Stimulated activated CD8-positive, alpha-beta memory T cell treated with anti-CD3 and anti-CD28 coated beads, Interleukin-4, amount 100 ng/mL, for 24 hours (primary cell): ENCODE data around the gene APAF1.

Source experiments
- DNase-seq: peaks from one replicate; pipeline ENCODE4 v3.0.0-alpha.2; 2020; ENCODE audit warnings: low read depth

Gene APAF1

DNA sequence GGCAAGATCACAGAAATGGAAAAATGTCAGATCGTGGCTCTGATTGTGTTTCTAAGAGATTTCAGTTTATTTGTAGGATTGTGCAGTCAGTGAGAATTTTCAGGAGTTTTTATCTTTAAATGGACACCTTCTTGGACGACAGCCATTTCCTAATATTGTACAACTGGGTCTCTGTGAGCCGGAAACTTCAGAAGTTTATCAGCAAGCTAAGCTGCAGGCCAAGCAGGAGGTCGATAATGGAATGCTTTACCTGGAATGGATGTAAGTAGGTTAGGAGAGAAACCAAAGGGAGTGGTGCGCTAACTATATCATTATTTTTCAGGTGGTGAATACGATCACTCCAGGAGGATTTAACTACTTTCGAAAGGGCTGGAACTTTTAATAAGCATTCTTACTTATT lies 26.4 kb downstream of the APAF1 start:
- DNase-seq: no peak

DNA sequence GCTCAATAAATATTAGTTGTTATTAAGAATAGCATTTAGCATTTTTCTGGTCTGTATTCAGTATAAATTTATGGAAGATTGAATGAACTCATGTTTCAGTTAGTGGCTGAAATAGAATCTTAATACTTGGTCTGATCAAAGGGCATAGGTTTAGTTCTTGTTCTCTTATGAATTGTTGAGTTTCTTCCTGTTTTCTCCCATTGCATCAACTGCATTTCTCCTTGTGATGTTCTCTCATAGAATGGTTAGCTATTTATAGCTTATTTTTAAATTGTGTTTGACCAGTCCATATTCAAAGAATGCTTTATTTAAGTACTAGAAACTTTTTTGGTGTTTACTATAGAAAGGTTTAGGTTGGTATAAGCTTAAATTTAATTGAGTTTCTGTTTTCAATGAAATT lies 29.8 kb downstream of the APAF1 start:
- DNase-seq: no peak

DNA sequence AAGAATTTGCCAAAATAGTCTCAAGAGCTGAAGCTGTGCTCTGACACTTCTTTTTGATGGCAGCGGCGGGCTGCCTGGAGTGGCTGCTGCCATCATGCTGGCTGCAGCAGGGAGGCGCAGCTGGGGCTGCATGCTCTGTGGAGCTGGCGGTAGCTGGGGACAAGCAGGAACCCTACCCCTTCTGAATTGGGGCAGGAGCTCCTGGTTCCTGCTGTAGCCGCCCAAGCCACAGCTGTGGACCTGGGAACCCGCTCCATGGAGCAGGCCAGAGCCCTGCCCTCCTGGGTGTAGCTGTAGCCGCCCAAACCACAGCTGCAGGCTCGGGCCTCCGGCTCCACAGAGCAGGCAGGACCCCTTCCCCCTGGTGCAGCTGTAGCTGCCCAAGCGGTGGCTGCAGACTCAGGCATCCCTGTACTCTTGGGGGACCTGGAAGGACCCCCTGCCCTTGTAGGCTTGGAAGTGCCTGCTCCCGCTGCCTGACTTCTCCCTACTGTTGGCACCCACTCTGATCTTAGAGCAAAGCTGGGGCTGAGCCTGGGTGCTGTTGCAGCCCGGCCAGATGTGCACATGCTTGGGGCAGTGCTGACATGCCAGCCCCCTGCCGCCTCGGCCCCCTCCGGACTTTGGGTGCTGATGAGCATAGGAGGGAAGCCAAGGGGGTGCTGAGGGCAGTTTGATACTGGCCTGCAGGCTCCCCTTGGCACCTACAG lies 33.3 kb downstream of the APAF1 start:
- DNase-seq: no peak

DNA sequence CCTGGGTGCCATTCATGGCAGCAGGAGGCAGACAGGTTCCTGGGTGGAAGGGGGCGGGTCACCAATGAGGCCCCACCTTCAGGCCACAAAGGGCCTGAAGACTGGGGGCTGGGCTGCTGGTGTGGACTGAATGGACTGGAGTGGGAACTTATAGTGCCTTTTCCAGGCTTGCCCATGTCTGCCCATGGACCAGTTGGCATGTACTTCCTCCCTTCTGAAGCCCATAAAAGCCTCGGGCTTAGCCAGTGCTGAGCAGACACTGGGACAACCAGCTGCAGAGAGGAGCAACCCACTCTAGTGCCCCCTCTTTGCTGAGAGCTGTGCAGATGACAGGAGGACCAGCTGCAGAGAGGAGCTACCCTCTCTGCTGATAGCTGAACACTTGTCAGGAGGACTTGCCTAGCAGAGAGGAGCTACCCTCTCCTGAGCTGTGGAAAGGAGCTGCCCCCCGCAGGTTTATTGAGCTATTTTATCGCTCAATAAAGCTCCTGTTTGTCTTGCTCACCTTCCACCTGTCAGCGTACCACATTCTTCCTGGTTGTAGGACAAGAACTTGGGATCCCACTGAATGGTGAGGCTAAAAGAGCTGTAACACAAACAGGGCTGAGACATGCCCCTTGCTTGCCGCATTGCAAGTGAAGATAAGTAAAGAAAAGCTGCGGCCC lies 34.0 kb downstream of the APAF1 start:
- DNase-seq: no peak

DNA sequence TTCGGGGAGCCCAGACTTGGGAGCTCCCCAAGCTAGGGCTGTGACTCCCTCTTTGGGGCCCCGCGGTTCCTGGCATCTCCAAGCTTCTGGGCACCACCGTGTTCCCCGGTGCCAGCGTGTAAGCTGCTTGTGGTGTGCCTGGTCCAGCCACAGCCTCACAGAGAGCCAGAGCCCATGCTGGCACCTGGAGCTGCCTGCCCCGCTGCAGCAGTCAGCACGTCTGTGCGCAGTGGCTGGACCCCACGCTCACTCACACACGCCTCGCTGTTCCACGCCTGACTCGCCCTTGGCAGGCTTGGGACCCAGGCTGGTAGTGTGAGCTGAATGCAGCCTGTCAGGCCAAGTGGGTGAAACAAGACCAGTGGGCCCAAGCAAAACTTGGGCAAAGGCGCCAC lies 34.5 kb downstream of the APAF1 start:
- no peak for DNase-seq

DNA sequence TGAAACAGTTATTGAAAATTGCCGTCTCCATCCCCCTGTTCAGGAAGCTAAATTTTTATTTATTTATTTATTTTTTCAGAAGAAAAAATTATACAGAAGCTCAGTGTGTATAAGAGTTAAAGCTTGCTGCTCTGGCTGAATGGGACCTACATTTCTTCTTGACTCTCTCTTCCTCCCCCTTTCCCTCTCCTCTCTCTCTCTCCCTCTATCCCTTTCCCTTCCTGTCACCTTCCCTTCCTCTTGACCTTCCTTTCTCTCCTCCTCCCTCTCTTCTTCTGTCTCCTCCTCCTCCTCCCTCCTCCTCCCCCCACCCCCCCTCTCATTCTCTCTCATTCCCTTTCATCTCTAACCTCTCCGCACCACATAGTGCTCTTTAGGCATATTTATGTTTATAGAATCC lies 39.1 kb downstream of the APAF1 start:
- DNase-seq: no peak

DNA sequence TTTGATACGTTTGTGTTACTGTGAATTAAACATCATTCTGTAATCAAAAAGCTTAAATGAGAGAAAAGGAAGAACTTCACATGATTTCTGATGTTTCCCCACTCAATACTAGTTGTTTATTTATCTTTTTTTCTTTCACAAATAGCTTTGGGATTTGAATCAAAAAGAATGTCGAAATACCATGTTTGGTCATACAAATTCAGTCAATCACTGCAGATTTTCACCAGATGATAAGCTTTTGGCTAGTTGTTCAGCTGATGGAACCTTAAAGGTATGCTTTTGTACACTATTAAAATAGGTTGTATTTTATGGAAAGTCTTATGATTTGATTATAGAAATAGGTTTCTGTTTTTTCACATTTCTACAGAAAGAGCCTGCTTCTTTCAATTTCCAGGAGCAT lies 41.5 kb downstream of the APAF1 start:
- DNase-seq: no peak

DNA sequence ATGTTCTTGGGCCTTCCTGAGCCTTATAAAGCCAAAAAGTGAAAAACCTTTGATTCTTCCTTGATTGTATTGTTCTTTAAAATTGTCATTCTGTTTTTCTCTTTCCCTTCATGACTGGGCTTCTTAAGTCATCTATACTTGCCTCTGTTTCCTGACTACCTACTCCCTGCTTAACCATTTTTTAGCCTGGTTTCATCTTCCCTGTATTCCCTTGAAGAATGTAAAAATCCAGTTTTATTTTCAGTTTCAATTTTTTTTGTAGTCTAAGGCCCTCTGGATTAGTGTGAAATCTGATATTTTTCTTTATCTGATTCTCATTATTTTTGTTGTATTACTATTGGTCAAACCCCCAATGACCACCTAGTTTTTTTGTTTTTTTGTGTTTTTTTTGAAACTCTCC lies 46.3 kb downstream of the APAF1 start:
- no peak for DNase-seq

DNA sequence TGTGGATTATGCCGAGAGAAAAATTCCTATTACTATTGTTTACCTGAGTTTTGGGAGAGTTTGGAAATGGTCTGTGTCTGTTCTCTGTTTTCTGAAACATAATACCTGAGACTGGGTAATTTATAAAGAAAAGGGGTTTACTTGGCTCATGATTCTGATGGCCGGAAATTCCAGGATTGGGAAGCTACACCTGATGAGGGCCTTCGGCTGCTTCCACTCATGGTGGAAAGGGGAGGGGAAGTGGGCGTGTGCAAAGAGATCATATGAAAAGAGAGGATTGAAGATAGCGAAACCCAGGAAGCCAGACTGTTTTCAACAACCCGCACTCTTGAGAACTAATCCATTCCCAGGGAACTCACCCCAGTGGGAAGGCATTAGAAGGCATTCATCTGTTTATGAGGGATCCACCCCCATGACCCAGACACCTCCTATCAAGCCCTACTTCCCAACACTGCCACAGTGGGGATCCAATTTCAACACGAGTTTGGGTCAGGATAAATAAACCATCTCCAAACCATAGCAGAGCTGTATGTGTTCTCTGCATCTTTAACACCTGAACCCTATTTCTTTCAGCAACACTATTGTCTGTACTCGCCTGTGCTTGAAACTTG lies 51.1 kb downstream of the APAF1 start:
- DNase-seq: no peak

DNA sequence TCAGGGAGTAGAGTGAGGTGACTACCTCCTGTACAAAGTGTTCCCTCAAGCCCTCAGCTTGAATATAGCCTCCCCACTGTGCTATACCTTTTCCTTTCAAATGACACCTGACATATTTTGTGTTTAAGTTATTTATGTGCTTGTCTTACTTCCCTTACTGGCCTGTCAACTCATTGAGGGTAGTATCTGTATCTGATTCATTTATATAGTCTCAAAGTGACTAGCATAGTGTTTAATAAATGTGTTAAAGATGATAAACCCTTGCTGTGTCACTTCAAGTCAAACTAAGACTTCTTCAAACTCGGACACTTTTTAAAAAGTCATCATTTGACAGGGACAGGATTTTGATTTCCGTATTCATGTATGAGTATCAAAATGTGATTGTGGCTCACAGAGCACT lies 52.1 kb downstream of the APAF1 start:
- DNase-seq: no peak

DNA sequence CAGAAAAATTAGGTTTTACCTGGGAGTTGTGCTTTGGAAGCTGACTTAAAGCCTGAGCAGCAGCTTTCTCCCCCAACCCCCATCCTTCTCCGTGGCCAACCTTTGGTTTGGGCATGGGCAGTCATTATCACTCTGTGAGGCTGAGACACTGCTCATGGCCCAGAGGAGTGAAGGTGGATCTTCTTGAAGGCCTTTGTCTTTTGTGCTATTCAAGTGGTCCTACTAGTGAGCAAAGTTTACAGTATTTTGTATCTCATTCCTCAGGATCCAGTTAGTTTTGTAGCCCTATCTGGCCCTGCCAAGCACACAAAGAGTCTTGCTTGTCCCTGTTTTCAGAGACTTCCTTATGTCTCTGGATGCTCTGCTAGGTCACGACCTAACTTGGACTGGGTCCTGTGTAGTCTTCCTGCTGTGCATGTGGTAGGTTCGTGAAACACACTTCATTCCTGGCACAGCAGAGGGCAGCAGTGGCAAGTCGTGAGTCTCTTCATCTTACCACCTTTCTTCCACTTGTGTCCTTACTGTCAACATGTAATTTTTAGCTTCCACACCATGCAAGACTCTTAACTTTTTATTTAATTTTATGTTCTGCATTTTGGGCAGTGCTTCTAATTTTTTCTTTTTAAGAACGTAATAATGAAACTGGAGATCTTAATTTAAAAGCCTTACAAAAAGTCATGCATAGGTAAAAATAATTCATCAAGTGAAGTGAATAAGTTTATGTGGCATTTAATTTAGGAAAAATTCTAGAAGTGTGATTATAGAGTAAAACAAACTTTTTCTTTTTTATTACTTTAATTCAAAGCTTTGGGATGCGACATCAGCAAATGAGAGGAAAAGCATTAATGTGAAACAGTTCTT lies 53.7 kb downstream of the APAF1 start:
- DNase-seq: peak; percentile 17

DNA sequence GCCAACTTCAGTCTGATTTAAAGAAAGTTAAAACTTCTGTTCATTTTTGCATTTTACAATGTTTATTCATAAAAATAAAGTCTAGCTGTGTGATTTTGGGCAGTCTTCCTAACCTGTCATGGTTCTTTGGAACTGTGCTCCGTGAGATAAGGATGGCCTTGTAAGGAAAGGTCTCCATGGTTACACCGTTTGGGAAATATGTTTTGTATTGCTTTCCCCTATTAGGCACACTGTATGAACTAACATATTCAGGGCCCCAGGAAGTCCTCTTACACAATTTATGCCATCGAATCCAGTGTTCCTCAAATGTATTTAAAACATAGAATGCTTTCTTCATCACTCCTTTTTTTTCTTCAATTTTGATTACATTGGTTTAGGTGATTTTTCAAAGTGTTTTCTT lies 54.5 kb downstream of the APAF1 start:
- no peak for DNase-seq

DNA sequence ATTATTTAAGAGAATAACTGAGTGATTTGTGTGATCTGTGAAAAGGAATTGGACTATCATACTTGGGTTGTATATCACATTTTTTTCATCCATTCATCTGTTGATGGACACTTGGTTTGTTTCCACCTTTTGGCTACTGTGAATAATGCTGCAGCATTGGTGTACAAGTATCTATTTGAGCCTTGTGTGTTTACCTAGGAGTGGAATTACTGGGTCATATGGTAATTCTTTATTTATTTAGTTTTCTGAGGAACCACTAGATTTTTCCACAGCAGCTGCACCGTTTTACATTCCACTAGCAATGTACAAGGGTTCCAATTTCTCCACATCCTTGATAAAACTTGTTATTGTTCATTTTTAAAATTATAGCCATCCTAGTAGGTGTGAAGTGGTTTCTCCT lies 56.1 kb downstream of the APAF1 start:
- no peak for DNase-seq

DNA sequence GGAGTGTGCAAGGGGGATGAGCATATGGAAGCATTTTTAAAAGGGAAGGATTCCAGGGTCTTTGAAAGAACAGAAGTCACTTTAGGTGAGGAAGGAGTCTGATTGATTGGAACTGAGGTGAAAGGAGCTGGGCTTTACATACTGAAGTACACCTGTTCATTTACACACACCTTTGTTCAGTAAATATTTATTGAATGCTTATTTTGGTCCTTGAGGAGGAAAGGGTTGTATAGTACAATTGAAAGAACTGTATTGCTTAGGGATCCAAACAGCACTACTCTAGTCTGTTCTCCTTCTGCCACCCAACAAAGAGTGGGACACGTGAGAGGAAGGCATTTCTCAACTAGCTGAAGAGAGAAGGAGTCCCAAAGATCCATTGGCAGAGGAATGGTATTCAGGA lies 63.9 kb downstream of the APAF1 start:
- DNase-seq: no peak

DNA sequence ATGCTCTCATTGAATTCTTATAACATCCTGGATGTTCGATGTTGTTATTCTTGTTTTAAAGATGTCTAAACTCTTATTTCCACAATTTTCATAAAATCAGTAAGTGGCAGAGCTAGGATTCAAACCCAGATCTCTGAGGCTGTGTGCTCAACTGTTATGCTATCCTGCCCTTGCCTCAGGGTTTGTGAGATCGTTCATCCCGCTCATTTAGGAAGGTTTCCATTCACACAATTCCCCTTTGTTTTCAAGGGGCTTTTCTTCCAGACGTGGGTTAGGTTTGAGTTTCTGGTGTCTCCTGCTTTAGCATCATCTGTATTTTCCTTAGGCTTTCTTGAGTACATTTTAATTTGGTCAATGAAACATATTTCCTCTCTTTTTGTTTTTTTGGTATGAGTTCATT lies 69.3 kb downstream of the APAF1 start:
- DNase-seq: no peak

DNA sequence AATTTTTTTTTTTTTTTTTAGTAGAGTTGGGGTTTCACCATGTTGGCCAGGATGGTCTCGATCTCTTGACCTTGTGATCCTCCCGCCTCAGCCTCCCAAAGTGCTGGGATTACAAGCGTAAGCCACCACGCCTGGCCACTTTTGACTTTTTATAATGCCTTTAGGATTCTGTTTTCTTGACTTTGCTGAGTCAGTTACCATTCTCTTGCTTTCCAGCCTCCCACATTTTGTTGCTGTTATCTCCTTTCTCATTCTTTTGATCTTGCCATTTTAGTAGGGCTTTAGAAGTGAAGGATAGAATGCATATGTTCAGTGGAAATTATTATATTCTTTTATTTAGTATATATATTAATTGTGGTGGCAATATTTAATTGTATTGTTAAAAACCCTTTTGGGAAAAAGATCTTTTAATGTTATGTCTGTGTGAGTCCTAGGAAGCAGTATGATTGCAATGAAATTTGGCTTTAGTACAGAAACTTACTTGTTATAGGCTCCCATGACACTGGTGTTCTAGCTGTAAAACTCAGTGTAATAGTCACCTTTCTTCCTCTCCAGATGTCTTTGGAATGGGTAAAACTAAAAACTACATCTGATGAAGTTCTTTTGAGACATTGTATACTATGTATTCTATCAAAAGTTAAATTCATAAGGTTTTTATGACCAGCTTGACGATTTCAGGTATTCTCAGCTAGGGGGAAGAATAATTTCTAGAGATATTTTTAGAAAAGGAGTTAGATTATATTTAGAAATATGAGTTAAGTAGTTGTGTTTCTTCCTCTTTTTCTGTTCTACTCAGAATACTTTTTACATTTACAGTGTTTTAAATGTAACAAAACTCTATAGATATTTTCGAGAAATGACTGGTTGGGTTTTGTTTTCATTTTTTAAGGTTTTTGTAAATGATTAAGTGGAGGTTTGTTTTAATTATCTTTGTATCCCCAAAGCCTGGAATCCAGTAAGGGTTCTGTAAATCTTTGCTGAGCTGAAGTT lies 74.7 kb downstream of the APAF1 start:
- DNase-seq: no peak

DNA sequence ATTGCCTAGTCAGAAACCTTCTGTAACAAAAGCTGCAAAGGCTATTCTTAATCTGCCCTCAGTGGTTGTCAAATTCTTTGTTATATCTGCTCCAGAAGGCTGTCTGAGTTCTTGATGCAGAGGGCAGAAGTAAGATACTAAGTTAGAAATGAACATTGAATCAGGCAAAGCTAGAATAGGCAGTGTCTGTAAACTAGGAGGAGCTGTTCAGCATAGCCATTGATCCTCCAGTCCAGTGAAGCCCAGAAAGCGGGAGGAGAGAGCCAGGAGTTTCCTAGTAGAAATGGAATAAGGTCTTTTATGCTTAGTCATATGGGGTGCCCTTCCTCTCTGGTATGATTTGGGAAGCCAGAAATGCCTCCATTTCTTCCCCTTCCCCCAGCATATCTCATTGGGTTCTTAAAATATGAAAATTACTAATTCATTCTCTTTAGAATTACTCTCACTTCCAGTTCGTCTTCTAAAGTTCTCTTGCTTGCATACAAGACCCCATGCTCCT lies 76.2 kb downstream of the APAF1 start:
- no peak for DNase-seq

DNA sequence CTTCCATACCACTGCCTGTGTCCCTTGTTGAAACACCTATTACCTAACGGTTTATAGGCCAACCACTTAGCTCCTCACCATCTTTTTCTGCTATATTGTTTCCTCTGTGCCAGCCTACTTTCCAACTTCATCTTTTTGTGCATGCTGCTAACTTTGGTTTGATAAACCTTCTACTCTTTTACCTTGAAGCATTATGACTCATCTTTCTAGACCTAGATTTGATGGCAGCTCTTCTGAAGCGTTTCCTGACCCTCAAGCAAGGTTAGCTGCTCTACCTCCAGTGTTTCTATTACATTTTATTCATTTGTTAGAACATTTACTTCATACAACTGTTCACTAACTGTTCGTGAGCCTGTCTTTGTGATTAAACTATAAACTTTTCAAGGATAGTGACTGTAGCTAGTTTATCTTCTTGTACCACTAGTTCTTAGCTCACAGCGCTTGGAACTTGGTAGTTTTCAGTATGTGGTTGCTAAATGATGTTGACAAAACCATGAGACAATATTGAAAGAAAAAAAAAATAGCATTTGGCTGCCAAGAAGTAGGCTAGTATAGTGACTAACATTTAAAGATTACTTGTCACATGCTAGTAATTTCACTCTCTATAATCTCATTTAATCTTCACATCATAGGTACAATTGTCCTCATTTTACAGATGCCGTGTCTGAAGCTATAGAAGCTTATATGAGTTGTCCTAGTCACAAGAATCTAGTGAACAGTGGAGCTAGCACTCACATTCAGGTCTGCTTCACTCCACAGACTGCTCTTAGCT lies 79.5 kb downstream of the APAF1 start:
- no peak for DNase-seq

DNA sequence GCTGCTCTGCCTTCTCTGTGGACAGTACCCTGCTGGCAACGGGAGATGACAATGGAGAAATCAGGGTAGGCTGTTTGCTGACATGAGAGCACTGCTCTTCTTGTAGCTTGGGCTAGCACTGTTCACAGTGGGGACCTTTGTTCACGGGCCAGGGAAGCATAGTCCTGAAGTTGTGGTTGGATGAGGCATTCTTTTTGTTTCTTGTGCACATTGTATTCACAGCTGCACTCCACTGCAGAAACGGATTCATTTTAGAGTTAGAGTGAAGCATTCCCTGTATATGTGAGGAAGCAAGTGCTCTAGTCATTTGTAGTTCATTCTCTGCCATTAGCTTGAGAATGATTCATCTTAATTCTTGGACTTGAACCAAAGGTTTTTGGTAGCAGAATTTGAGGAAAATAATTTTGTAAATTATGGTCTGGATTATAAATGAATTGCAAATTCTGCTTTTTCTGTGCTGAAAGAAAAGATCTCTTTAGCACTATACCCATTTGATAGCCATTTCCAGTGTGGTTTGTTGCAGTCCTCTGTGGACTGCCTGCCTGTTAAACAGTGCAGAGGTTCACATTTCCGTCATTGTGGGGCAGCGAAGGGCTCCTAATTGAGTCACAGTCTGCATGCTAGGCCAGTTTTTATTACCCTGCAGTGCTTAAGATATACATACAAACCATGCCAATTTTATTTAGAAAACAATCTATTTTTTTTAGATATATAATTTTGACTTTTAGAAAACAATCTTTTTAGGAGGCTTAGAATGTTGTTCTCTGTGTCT lies 80.6 kb downstream of the APAF1 start:
- DNase-seq: no peak

DNA sequence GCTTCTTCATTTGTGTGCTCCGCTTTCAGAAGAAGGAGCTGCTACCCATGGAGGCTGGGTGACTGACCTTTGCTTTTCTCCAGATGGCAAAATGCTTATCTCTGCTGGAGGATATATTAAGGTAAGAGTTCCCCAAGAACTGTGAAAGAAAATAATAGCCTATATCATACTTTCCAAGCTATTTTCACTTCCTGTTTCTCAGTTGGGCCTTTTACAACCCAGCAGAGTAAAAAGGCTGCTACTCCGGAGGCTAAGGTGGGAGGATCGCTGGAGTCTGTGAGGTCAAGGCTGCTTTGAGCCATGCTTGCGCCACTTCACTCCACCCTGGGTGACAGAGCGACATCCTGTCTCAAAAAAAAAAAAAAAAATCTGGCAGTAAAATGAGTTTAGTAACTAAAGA lies 82.1 kb downstream of the APAF1 start:
- DNase-seq: no peak
